Prostate gland (tissue), 2 donors: Measurements from ENCODE around the gene WWOX.

Experiments used
- POLR2AphosphoS5 ChIP-seq: sonication (generic); formaldehyde crosslinking; IDR thresholded peaks from one replicate; pipeline ENCODE4 v1.6.1; 2017; ENCODE audit warnings: antibody characterized with exemption
- TF ChIP-seq, protein P1 (sequence below), 4 experiments: fragments of 200-600 bp in 2 of 4; fragments of 450-650 bp in 2 of 4; sonication (generic) in 2 of 4; IDR thresholded peaks; 1 replicate in 3 of 4; 2 replicates in 1 of 4; pipeline ENCODE4 v1.5.1; 2016 to 2019; ENCODE audit warnings: antibody characterized with exemption in 4 of 4, mild to moderate bottlenecking in 2 of 4, moderate library complexity in 2 of 4

DNA sequence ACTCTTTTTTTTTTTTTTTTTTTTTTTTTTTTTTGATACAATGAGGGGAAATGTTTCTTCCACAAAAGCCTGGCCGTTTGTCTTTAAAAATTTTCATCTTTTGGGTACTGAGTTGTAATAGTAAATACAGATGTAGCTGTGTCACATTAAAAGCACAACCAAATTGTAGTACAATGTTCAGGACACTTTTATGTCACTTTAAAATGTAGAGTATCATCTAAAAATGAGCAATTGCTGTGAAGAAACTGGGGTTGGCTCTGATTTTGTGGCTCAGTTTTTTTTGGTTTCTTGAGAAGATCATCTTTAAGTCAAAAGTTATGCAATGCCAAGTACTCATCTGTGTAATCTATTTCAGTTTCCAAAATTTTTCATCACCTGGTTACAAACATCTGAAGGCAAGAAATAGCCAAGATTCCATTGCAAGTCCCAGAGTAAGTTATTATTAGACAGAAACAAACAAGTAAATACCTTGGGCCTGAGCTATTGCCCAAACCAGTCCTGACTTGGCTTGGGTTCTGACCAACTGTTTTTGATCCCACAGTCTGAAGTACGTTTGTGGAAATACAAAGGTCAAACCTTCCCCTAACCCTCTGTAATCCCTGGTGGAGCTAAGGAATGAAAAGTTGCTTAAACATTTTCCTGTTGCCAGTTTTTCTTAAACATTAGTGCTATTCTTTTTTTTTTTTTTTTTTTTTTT lies 717.2 kb downstream of the WWOX start:
- TF ChIP-seq, protein P1, sequence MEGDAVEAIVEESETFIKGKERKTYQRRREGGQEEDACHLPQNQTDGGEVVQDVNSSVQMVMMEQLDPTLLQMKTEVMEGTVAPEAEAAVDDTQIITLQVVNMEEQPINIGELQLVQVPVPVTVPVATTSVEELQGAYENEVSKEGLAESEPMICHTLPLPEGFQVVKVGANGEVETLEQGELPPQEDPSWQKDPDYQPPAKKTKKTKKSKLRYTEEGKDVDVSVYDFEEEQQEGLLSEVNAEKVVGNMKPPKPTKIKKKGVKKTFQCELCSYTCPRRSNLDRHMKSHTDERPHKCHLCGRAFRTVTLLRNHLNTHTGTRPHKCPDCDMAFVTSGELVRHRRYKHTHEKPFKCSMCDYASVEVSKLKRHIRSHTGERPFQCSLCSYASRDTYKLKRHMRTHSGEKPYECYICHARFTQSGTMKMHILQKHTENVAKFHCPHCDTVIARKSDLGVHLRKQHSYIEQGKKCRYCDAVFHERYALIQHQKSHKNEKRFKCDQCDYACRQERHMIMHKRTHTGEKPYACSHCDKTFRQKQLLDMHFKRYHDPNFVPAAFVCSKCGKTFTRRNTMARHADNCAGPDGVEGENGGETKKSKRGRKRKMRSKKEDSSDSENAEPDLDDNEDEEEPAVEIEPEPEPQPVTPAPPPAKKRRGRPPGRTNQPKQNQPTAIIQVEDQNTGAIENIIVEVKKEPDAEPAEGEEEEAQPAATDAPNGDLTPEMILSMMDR (IDR thresholded peaks at IDR 0.05): no peak
- peak; percentile 57 for TF ChIP-seq POLR2AphosphoS5
